Medulla oblongata (tissue), 1 donor: ENCODE results near the gene GLCE.
"Not testable (repeated sequence)": the region's sequence is repeated elsewhere in the genome, so short reads cannot be mapped to it uniquely, and the experiment has no call there.

ENCODE experiments used
- DNase-seq: peaks from one replicate; pipeline ENCODE4 v3.0.0-alpha.2; 2015; ENCODE audit errors: extremely low spot score

The GLCE gene

DNA sequence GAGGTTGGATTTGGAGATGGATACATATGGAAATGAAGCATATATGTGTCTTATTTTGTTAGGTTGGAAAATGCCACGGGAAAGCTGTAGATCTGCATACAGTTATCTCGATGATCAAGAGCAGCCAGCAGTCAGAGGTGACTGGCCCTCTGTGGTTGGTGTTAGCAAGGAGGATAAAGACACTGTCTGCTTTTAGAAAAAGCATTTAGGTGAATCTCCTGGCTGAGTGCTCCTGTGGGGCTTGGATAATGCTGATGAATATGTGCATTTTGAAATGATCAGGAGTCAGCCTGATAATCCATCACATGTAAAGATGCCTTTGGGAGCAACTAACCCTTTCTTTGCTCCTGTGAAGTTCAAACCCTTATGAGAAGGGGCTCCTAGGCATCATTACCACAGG lies 24.9 kb upstream of the GLCE start:
- no peak for DNase-seq

GRCh38 chr15:69138963-69139362 lies 21.5 kb upstream of the GLCE start:
- DNase-seq: no peak

DNA sequence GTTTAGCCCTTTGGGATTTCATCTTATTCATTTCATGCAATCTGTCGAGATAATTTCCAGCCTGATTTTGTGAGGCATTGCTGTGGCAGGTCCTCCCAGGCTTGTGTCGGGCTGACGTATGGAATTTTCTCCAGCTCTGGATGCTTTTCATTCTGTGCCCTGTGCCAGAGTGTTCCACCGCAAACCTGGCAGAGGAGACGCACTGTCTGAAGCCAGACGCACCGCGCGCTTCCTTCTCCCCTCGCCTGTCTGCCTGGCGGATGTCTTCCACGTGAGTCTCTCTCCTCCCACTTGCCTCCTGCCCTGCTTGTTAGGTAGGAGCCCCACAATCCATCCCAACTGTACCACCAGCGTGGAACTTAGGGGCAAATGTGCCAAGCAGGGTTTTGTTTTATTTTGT lies 20.1 kb upstream of the GLCE start:
- DNase-seq: no peak

- DNase-seq: no peak
Observed at GRCh38 chr15:69141286-69141701, 19.1 kb upstream of the GLCE start.

GRCh38 chr15:69141833-69142232 lies 18.6 kb upstream of the GLCE start:
- no peak for DNase-seq

DNA sequence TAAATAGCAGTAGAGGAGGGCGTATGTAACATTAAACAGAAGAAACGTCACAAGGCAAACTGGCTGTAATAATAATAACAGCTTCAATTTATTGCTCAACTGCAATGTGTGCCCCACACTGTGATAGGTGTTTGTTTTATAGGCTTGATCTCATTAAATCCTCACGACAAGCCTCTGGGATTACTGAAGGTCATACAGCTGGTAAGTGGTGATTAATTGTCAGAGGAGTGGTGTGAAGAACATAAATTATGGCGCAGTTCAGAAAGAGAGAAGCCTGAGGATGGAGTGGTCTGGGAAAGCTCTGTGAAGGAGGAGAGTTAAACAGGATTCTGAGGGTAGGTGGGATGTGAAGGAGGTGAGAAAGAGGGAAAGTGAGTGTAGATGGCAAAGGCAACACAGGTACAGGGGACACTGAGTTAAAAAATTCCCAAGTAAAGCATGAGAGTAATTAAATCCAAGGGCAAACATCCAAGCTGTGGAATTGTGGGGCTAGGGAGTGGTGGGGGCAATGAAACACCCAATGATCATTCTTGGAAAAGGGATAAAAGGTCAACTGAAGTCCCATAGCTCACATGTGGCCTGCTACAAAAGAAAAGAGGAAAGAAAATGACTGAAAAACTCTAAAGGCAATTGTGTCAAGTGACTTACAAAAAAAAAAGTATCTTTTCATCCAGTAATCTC lies 16.5 kb upstream of the GLCE start:
- DNase-seq: no peak

DNA sequence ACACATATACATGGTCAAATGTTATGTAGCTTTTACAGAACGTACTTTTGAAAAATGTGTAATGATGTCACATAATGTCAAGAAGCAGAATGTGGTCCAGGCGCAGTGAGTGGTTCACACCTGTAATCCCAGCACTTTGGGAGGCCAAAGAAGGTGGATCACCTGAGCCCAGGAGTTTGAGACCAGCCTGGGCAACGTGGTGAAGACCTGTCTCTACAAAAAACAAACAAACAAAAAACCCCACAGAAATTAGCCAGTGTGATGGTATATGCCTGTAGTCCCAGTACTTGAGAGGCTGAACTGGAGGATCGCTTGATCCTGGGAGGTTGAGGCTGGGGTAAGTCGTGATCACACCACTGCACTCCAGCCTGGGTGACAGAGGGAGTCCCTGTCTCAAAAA lies 15.9 kb upstream of the GLCE start:
- DNase-seq: no peak

DNA sequence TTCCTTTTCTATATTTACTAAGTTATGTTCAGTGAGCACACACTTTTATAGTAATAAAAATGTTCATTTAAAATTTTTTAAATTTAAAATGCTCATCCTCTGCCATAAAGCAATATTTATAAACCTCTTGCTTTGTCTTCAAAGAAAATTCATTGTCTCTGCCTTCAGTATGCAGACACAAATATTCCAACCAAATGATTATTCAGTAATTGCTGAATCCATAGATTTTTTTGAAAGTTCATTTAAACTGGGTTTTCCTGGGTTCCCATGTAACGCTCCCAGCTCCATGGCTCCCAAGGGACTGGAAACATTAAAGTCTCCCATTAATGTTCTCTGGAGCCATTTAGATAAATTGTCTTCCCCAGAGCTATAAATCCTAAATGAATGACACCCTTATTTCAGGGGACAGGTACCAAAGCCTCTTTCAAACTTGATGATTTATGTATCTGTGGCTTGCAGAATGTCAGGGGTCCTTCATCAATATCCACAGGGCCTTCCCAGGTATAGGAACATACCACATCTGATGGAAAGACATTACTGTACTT lies 15.2 kb upstream of the GLCE start:
- no peak for DNase-seq

DNA sequence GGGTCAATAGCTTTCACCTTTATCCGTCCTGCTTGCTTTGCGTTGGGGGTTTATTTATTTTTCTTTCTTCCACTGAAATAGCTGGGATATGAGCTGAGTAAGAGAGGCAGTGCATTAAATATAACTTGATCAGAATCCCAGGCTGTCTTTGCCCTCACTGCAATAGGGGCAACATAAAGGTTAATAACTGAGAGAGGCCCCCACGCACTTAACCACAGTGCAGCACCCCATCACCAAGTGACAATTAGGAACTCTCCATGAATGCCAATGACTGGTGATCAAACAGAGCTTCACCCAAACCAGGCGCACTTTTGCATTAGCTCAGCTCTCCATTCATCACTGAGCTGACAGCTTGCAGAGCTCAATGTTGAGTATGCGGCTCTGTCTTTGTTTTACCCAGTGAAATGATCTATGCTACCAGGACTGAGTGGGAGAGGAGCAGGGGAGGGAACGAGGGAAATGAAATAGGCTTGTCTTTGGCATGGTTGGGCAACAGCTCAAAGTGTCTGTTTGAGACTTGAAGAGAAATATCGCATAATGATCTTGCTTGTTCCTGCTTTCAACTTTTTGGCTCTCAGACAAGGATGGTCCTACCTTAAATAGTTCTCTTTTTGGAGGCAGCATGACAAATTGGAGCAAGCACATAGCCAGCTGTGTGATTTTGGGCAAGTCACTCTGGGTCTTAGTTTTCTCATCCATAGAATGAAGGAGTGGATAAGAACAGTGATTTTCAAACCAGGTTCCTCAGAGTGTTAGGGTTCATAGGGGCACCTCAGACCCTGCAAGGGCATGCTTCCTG lies 14.5 kb upstream of the GLCE start:
- peak; percentile 72 for DNase-seq

DNA sequence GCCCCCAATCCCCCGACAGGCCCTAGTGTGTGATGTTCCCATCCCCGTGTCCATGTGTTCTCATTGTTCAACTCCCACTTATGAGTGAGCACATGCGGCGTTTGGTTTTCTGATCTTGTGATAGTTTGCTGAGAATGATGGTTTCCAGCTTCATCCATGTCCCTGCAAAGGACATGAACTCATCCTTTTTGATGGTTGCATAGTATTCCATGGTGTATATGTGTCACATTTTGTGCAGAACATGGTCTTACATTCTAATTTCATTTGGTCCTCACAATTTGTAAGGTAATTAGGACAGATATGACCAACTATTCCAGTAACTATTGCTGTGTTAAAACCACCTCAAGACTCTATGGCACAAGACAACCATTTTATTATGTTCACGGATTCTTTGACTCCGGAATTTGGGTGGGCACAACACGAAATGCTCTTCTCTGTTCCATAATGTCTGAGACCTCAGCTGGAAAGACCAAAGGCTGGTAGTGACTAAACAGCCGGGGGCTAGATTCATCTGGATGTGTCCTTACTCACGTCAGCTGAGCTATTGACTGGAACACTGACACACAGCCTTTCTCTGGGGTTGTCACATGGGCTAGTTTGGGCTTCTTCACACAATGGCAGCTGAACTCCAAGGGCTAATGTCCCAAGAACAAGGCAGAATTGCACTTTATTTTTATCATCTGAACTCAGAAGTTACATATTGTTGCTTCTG lies 13.6 kb upstream of the GLCE start:
- DNase-seq: no peak

DNA sequence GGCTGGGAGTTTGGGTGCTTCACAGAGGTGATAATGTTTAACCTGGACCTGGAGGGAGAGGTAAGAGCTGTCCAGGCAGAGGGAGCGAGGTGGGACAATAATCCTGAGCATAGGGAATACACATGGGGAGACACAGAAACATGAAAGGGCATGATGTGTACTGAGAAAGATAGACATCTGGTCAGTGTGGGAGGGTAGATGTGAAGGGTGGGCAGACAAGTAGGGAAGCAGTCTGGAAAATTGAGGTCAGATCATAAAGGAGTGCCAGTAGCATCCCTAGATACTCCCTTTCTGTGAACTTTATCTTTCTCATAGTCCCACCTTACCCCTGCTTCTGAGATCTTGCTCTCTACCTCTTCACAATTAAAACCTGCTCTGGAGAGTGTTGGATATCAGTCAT lies 12.0 kb upstream of the GLCE start:
- no peak for DNase-seq

- DNase-seq: no peak
Observed at GRCh38 chr15:69149163-69149562, 11.3 kb upstream of the GLCE start.

GRCh38 chr15:69149803-69150202 lies 10.6 kb upstream of the GLCE start:
- no peak for DNase-seq

GRCh38 chr15:69150336-69150735 lies 10.1 kb upstream of the GLCE start:
- no peak for DNase-seq

DNA sequence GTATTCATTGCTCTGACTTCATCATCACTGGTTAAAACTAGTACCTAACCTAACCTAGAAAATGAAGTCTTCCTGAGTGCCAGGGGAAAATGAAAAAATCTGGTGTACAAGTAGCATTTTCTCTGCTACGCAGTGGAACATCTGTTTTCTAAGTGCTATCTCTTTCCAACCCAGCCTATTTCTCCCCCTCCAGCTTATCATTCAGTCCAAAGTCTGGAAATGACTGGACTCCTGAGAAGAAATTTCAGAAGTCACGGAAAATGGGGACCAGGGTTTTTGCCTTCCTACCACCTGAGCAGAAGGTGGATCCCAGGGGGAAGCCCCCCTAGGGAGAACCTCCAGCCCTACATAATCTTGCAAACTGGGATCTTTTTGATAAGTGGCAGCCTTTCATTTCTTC lies 9.6 kb upstream of the GLCE start:
- DNase-seq: no peak

DNA sequence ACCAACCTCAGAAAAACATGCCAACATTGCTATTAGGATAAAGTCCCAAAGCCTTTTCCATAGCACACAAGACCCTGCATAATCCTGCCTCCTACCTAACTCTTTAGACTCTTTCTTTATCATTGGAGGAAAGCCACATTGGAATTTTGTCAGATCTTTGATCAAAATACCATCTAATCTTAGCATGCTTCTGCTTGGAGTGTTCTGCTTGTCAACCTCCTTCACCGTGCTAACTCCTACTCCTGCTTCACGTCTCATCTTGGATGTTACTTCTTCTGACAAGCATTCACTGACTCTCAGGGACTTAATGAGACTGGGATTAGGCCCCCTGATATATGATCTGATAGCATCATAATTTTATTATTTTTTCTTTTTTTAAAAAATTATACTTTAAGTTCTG lies 7.4 kb upstream of the GLCE start:
- no peak for DNase-seq

DNA sequence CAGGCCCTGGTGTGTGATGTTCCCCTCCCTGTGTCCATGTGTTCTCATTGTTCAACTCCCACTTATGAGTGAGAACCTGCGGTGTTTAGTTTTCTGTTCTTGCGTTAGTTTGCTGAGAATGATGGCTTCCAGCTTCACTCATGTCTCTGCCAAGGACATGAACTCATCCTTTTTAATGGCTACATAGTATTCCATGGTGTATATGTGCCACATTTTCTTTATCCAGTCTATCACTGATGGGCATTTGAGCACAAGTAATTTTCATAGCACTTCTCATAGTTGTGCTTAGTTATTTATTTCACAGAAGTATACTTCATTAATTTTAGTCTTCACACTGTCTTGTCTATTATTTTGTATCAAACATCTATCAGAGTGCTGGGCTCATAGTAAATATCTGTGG lies 6.8 kb upstream of the GLCE start:
- DNase-seq: not testable (repeated sequence)

DNA sequence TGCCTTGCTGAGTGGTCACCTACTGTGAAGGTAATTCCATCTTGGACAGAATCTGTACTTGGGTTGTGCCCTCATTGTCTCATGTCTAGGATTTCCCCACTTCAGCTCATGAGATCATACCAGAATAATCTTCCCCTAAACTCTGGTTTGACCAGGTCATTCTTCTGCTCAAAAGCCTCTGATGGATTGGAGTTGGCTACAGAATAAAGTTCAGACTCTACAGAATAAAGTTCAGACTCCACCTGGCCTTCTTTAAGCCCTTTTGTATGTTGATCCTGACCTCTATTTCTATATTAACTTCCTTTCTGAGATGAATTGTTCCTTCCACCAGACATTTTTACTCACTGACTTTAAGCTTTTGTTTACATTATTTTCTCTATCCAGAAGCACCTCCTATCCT lies 6.4 kb upstream of the GLCE start:
- DNase-seq: no peak

DNA sequence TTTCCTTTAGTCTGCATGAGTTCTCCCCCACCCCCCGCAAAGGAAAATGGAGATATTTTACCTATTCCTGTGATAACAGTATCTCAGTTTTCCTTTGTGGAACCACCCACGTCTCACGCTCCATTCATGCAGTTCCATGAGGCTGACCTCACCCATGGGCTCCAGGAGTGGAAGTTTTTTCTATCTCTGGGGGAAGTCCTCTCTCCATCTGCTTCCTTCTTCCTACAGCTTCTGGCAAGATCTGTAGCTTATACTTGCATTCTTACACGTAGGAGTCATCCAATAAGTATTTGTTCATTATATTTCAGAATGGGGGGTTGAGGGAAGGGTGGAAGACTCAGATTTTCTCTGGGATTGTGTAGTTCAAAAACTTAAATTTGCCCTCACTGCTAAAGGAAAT lies 5.8 kb upstream of the GLCE start:
- DNase-seq: no peak

DNA sequence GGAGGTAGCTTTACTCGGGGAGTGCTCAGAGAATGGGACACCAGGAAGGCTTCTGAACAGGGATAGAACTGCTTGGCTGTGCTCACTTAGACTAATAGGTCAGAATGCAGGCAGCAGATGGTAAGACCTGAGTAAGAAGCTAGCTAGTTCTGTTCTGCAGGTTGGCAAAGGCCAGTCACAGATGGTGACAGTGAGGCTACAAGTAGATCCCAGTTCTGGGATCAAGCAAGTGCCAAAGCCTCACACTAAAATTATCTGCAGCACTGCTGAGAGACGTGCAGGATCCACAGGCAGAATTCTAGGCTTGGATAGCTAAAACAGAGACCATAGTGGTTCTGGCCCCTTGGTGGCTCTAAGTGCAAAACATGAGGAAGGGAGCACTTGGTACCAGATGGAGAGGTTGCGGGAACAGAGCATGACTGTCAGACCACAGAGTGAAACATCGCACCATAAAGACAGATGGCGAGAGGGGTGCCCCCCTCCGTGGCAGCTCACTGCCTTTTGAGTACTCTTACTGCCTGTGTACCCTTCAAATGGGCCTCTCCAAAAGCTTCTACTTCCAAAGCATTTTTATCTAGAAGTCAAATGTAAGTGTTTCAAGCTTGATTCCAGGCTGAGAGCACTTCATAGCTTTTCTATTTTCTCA lies 3.6 kb upstream of the GLCE start:
- peak; percentile 58 for DNase-seq

- no peak for DNase-seq
Observed at GRCh38 chr15:69158201-69158842, 2.1 kb upstream of the GLCE start.

DNA sequence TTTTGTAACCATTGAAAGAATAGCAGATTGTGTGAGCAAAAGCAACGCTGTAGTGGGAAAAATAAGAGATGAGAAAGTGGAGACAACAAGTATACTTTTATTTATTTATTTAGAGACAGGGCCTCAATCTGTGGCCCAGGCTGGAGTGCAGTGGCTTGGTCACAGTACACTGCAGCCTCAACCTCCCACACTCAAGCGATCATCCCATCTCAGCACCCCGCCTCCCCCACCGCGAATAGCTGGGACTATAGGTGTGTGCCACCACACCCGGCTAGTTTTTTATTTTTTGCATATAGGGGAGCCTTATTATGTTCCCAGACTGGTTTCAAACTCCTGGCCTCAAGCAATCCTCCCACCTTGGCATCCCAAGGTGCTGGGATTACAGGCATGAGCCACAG lies 1.6 kb upstream of the GLCE start:
- DNase-seq: no peak
